Measurements from ENCODE around the gene LPAR1. TPM values are rescaled to one million over a fixed set of nuclear protein-coding genes. Genes with fewer than 3 reads are reported as not detected.

Gene LPAR1, protein sequence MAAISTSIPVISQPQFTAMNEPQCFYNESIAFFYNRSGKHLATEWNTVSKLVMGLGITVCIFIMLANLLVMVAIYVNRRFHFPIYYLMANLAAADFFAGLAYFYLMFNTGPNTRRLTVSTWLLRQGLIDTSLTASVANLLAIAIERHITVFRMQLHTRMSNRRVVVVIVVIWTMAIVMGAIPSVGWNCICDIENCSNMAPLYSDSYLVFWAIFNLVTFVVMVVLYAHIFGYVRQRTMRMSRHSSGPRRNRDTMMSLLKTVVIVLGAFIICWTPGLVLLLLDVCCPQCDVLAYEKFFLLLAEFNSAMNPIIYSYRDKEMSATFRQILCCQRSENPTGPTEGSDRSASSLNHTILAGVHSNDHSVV
- total RNA-seq: 100 to 1,000 TPM in 1 of 4 donors, 10 to 100 TPM in 3; 51.1 to 123 (median 72.1) TPM

- TF ChIP-seq, protein P1, sequence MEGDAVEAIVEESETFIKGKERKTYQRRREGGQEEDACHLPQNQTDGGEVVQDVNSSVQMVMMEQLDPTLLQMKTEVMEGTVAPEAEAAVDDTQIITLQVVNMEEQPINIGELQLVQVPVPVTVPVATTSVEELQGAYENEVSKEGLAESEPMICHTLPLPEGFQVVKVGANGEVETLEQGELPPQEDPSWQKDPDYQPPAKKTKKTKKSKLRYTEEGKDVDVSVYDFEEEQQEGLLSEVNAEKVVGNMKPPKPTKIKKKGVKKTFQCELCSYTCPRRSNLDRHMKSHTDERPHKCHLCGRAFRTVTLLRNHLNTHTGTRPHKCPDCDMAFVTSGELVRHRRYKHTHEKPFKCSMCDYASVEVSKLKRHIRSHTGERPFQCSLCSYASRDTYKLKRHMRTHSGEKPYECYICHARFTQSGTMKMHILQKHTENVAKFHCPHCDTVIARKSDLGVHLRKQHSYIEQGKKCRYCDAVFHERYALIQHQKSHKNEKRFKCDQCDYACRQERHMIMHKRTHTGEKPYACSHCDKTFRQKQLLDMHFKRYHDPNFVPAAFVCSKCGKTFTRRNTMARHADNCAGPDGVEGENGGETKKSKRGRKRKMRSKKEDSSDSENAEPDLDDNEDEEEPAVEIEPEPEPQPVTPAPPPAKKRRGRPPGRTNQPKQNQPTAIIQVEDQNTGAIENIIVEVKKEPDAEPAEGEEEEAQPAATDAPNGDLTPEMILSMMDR (IDR thresholded peaks at IDR 0.05; ENCODE audit: low read depth): no peak
These were observed at the start of gene LPAR1 for GRCh38 chr9:111038331-111039230. Gene LPAR1, minus strand, starts transcription at chr9:111038470. Its CDS starts 66,353 bp downstream, at chr9:110972117.

DNA sequence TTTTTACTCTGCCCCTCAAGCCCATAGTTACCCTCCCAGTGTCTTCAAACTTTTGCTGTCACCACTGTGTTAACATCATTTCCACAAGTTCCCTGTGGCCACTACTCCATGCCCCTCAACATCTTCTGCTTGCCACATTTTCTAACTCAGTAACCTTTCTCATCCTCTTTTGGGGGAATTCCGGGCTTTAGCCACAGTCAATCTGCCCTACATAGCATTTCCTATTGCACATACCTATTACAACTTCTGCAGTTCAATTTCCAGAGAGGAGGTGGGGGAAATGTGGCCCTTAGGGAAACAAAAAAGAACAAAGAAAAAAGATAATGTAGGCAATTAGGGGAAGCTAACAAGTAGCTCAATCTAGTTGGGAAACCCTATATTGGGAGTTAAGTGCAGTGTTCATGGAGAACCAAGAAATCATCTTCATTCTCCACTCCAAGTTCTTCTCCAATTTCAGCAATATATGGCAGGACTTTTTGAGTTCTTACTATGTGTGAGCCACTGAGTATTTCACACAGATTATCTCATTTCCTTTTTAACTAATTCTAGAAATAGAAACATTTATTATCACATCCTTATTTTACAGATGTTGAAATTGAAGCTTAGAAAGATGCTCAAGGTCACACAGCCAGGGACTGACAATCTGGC is 40.2 kb upstream of the LPAR1 start:
- TF ChIP-seq, protein P1 (IDR thresholded peaks at IDR 0.05; ENCODE audit: low read depth): no peak

GRCh38 chr9:111076519-111076918 is 38.2 kb upstream of the LPAR1 start:
- TF ChIP-seq, protein P1 (IDR thresholded peaks at IDR 0.05; ENCODE audit: low read depth): no peak

DNA sequence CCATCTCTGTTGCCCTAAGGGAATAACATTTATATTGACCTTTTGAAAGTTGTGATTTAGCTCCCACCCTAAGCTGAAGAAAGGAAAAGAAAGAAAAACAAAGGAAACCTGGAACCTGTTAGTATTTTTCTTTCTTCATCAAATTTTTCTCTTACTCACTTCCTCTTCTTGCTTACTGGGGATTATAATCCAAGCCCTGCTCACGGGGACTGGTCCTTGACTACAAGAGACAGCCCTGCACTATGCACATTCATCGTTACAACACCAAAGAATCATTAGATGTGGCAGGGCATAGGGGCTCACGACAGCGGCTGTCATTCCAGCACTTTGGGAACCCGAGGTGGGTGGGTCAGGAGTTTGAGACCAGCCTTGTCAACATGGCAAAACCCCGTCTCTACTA is 37.8 kb upstream of the LPAR1 start:
- TF ChIP-seq, protein P1 (IDR thresholded peaks at IDR 0.05; ENCODE audit: low read depth): no peak

- TF ChIP-seq, protein P1 (IDR thresholded peaks at IDR 0.05; ENCODE audit: low read depth): no peak
These were observed 36.1 kb upstream of the LPAR1 start for GRCh38 chr9:111074395-111074794.

- TF ChIP-seq, protein P1 (IDR thresholded peaks at IDR 0.05; ENCODE audit: low read depth): no peak
These were observed 30.9 kb upstream of the LPAR1 start for GRCh38 chr9:111069183-111069582.

All from subcutaneous adipose tissue (tissue), 4 donors.